Mucosa of descending colon (tissue), 3 donors: ENCODE results near the gene PGBD5. TPM values are rescaled to one million over a fixed set of nuclear protein-coding genes. Genes with fewer than 3 reads are reported as not detected.

Experiments
- ATAC-seq: fragments of 200-7000 bp; cut with Tn5 transposase; one replicate; pipeline ENCODE4 v1.9.1; 2020; ENCODE audit warnings: mild to moderate bottlenecking, moderate library complexity
- DNase-seq, 3 donors: peaks; one replicate each; pipeline ENCODE4 v3.0.0-alpha.2; 2020
- H3K36me3 ChIP-seq: fragments of 200-600 bp; one replicate; pipeline ENCODE4 v1.8.0; 2021; ENCODE audit warnings: low read depth, mild to moderate bottlenecking
- H3K4me1 ChIP-seq: fragments of 200-600 bp; one replicate; pipeline ENCODE4 v1.8.0; 2021; ENCODE audit warnings: low read depth, mild to moderate bottlenecking
- H3K4me3 ChIP-seq: fragments of 200-600 bp; one replicate; pipeline ENCODE4 v1.8.0; 2021; ENCODE audit warnings: mild to moderate bottlenecking
- H3K9me3 ChIP-seq: fragments of 200-600 bp; one replicate; pipeline ENCODE4 v1.8.0; 2021; ENCODE audit warnings: mild to moderate bottlenecking
- intact Hi-C, 2 donors: fragments of 100-400 bp; cut with DNase I in 1 of 2; cut with micrococcal nuclease in 1 of 2; formaldehyde crosslinking; loops; one replicate each; pipeline versions ENCODE4 v1.11.0 to v1.11.1; 2022; cut with DNase I, micrococcal nuclease
- total RNA-seq, 3 donors: library from RNA; stranded (reverse); fragmentation: NEBNext Ultra II Directional in 2 of 3; extraction: Animal tissue kit (Norgen Biotek cat#: 25700) in 2 of 3; gene quantifications; one replicate each; pipeline versions ENCODE4 v1.2.1 to v1.2.4, GENCODE V29; 2021 to 2023
- TF ChIP-seq, protein P1 (sequence below): fragments of 200-600 bp; IDR thresholded peaks from one replicate; pipeline ENCODE4 v1.8.0; 2022; ENCODE audit warnings: antibody characterized with exemption, mild to moderate bottlenecking
- donor health status: DM: no; HTN: no; CAD: no; lungs with moderate emphysema.
- donor health status: DM: no; HTN: no; CAD: no.
- donor health status: DM: no; HTN: yes; CAD: no.

The PGBD5 gene
- total RNA-seq, 3 donors from 2014 or later: 1.4 to 3.2 (median 2.7) TPM

DNA sequence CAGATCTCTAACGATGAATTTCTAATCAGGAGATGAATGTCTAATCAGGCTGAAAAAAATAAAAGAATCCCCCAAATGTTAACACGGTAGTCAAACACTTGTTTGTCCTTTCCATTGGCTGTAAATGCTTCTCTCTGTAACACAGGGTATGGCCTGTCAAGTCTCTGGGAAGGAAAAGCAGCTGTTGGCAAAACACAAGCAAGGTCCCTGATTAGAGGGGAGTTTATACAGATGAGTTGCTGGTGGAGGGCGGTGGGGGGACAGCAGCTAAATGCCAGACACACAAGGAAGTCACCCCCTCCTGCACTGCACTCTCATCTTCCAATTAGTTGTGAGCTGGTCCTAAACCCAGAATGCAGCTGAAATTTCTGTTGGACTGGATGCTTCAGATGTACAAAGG is 51.0 kb downstream of the PGBD5 start:
- peaks cover 6% of the 10 kb centered on the region for H3K9me3 ChIP-seq
- H3K4me3 ChIP-seq: no peak overlapping the region
- ATAC-seq: no peak
- DNase-seq: no peak
- TF ChIP-seq, protein P1, sequence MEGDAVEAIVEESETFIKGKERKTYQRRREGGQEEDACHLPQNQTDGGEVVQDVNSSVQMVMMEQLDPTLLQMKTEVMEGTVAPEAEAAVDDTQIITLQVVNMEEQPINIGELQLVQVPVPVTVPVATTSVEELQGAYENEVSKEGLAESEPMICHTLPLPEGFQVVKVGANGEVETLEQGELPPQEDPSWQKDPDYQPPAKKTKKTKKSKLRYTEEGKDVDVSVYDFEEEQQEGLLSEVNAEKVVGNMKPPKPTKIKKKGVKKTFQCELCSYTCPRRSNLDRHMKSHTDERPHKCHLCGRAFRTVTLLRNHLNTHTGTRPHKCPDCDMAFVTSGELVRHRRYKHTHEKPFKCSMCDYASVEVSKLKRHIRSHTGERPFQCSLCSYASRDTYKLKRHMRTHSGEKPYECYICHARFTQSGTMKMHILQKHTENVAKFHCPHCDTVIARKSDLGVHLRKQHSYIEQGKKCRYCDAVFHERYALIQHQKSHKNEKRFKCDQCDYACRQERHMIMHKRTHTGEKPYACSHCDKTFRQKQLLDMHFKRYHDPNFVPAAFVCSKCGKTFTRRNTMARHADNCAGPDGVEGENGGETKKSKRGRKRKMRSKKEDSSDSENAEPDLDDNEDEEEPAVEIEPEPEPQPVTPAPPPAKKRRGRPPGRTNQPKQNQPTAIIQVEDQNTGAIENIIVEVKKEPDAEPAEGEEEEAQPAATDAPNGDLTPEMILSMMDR: no peak
- no peaks in the 10 kb centered on the region for H3K36me3 ChIP-seq
- no peaks in the 10 kb centered on the region for H3K4me1 ChIP-seq
- intact Hi-C loops: no loop called here

DNA sequence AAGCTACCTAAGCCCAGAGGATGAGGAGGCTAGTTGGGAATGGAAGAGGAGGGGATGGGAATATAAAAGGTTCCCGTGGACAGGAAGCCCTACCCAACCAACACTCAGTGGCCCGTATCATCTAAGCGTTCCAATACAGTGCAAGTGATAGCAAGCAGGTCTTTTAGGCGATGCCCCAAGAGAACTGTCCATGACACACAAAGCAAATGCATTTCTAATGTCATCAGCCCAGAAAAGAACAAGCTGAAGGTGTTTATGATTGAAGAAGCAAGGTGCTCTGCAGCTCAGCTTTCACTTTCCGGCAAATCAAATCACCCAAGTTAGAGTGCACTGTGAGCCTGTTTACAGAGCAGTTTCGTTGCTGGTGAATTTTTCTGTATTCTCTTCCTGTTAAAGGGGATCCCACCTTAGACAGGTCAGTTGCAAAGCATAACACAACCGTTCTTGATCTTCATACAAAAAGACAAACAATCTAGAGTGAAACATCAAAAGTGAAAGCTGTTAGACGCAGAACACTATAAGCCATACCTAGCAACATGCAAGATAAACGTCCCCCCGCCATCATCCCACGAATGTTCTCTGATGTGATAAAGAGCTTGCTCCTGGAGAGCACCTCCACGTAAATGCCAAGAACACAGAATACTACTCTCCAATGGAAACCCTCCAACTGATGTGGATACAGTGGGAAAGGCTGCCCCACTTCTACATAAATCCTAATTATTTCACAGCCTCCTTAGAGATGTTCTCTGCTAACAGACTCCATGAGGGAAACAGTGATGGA is 54.0 kb downstream of the PGBD5 start:
- DNase-seq (no peak), ATAC-seq (peak; percentile 71)
- no peaks in the 10 kb centered on the region for H3K36me3 ChIP-seq
- no peaks in the 10 kb centered on the region for H3K9me3 ChIP-seq
- no peaks in the 10 kb centered on the region for H3K4me1 ChIP-seq
- intact Hi-C loops: no loop called here
- H3K4me3 ChIP-seq: no peak overlapping the region
- TF ChIP-seq, protein P1: no peak

DNA sequence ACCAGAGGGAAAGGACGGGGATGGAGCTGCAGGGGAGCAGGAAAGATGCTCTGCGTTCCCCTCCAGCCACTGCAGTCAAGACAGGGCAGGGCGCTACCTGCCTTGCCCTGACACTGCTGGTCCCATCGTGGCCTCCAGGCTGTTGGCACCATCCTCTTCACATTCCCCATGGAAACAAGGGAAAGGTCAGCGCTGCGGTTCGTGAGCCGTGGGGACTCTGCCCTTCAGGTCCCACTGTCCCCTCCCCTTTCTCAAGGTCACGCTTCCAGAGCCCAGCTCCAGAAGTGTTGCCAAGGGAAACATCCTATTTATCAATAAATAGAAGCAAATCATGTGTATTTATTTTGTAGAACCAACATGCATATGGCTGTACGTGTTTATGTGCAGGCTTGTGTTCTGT is 56.0 kb downstream of the PGBD5 start:
- ATAC-seq: no peak
- no peaks in the 10 kb centered on the region for H3K9me3 ChIP-seq
- intact Hi-C loops: no loop called here
- H3K36me3 ChIP-seq: no peaks in the 10 kb centered on the region
- DNase-seq: no peak
- TF ChIP-seq, protein P1: no peak
- no peaks in the 10 kb centered on the region for H3K4me1 ChIP-seq
- H3K4me3 ChIP-seq: no peak overlapping the region

DNA sequence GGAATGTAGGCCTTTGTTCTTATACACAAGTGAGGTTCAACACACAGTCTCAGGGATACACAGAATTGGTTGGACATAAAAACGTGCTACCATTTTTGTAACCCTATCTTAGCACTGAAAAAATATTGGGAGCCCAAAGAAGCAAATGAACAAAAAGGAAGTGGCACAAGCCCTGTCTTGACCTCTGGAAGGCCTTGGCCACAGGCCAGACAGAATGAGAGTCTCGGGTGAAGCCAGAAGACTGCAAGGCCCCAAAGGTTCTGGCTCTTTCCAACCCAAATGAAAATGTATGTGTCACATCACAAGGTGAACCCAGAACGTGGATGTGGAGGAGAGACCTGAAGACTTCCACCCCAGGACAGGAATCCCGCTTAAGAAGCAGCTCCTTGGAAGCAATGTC is 57.3 kb downstream of the PGBD5 start:
- H3K9me3 ChIP-seq: no peaks in the 10 kb centered on the region
- intact Hi-C loops: no loop called here
- no peak overlapping the region for H3K4me3 ChIP-seq
- DNase-seq (peak in 1 of 3 donors; percentile 7), ATAC-seq (no peak)
- H3K36me3 ChIP-seq: no peaks in the 10 kb centered on the region
- TF ChIP-seq, protein P1: no peak
- no peaks in the 10 kb centered on the region for H3K4me1 ChIP-seq

DNA sequence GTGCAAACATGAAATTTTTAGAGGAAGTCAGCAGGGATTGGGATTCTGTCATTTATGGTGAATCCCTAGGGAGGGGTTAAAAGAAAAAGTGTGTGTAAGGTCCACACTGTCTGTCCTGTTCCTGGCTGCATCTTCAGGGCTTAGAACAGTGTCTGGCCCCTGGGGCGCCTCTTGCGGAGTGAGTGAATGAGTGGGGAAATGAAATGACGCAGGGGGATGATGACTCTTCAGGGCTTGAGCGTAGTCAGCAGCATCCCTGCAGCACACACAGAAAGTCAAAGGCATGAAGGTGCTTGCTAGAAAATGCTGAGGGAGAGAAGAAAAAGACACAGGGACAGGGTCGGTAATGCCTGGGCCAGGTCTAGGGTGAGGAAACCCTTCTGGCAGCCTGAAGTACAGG is 57.8 kb downstream of the PGBD5 start:
- no peak overlapping the region for H3K4me3 ChIP-seq
- ATAC-seq (no peak), DNase-seq (no peak)
- no peaks in the 10 kb centered on the region for H3K4me1 ChIP-seq
- H3K9me3 ChIP-seq: no peaks in the 10 kb centered on the region
- no peaks in the 10 kb centered on the region for H3K36me3 ChIP-seq
- TF ChIP-seq, protein P1: no peak
- intact Hi-C loops: no loop called here
